UCSD-AML1 (cell line): ENCODE data around the gene LRP2.
"Not testable (repeated sequence)": the region's sequence is repeated elsewhere in the genome, so short reads cannot be mapped to it uniquely, and the experiment has no call there.

Source experiments
- DNase-seq: peaks from one replicate; lab custom pipeline; 2025; ENCODE audit not compliant: unreplicated experiment; lab: John Stamatoyannopoulos, UW

Gene LRP2

GRCh38 chr2:169362118-169362893 is at the start of gene LRP2:
Gene LRP2, minus strand, starts transcription at chr2:169362534. Its CDS starts 135 bp downstream, at chr2:169362399.
- DNase-seq: no peak

GRCh38 chr2:169406891-169407290 is 44.6 kb upstream of the LRP2 start:
- DNase-seq: no peak

GRCh38 chr2:169399491-169399890 is 37.2 kb upstream of the LRP2 start:
- DNase-seq: not testable (repeated sequence)

GRCh38 chr2:169397697-169398096 is 35.4 kb upstream of the LRP2 start:
- no peak for DNase-seq

- no peak for DNase-seq
These were observed 33.6 kb upstream of the LRP2 start for GRCh38 chr2:169395821-169396374.

GRCh38 chr2:169393068-169393590 is 30.8 kb upstream of the LRP2 start:
- no peak for DNase-seq

GRCh38 chr2:169391236-169391635 is 28.9 kb upstream of the LRP2 start:
- DNase-seq: no peak

- DNase-seq: no peak
These were observed 25.8 kb upstream of the LRP2 start for GRCh38 chr2:169388161-169388560.

- DNase-seq: no peak
These were observed 24.4 kb upstream of the LRP2 start for GRCh38 chr2:169386722-169387121.

- no peak for DNase-seq
These were observed 22.5 kb upstream of the LRP2 start for GRCh38 chr2:169384816-169385215.

- DNase-seq: no peak
These were observed 10.2 kb upstream of the LRP2 start for GRCh38 chr2:169372561-169372960.

GRCh38 chr2:169366066-169366465 is 3.7 kb upstream of the LRP2 start:
- DNase-seq: no peak

GRCh38 chr2:169365029-169365480 is 2.7 kb upstream of the LRP2 start:
- no peak for DNase-seq

GRCh38 chr2:169363560-169364150 is 1.3 kb upstream of the LRP2 start:
- no peak for DNase-seq

- no peak for DNase-seq
These were observed 693 bp upstream of the LRP2 start for GRCh38 chr2:169362894-169363559.

- DNase-seq: no peak
These were observed 622 bp downstream of the LRP2 start for GRCh38 chr2:169361706-169362117.

GRCh38 chr2:169360984-169361705 is 1.2 kb downstream of the LRP2 start:
- DNase-seq: no peak

- no peak for DNase-seq
These were observed 4.3 kb downstream of the LRP2 start for GRCh38 chr2:169358016-169358415.

GRCh38 chr2:169354244-169354643 is 8.1 kb downstream of the LRP2 start:
- no peak for DNase-seq

GRCh38 chr2:169351725-169352124 is 10.6 kb downstream of the LRP2 start:
- no peak for DNase-seq

- no peak for DNase-seq
These were observed 12.8 kb downstream of the LRP2 start for GRCh38 chr2:169349535-169349934.
